ENCODE data around the gene CCDC197.

CCDC197 gene

DNA sequence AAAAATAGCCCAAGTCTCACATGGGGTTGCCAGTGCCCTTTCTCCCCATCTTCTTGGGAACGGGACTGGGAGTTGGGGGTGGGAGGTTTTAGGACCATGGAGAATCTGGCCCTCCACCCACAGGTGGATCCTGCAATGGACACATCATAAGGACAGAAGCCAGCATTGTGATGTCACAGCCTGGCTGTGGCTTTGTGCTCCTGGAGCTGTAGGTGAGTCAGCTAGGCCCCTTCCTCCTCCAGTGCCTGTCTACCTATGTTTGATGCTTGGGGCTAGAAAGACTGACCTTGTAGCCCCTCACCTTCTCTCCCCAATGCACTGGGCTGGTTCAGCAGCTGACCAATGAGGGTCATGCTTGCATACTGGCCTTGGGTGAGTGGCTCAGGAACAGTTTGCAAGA lies at the start of gene CCDC197:
Gene CCDC197 (plus strand): TSS at position 220 of the 400 bp plus-strand sequence. CDS start 831 bp downstream, outside the sequence.
- no peak for DNase-seq (ENCODE audit: low read depth)

DNA sequence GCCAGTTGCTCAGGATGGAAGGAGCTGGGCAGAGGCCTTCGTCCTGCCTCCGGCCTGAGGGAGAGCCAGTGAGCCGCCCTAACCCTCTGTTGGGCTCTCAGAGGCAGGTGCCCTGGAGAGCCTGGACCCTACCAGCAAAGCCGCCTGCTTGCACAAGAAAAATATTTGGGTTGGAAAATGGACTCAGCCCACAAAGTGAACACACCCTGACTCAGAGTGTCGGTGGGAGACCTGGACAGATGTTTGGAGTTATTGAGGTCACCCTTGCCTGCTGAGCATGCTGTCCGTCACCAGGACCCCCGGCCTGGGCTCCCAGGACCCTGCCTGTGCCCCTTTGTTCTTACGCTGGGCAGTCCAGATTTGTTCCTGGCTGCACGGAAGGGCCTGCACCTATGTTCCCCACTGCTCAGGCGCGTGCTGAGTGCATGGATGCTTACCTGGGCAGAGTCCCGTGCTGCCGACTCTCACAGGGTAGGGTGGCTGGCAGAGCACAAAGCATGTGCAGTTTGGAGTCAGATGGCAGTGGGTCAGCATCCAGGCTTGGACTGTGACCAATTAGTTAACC lies 47.5 kb upstream of the CCDC197 start:
- no peak for DNase-seq (ENCODE audit: low read depth)

DNA sequence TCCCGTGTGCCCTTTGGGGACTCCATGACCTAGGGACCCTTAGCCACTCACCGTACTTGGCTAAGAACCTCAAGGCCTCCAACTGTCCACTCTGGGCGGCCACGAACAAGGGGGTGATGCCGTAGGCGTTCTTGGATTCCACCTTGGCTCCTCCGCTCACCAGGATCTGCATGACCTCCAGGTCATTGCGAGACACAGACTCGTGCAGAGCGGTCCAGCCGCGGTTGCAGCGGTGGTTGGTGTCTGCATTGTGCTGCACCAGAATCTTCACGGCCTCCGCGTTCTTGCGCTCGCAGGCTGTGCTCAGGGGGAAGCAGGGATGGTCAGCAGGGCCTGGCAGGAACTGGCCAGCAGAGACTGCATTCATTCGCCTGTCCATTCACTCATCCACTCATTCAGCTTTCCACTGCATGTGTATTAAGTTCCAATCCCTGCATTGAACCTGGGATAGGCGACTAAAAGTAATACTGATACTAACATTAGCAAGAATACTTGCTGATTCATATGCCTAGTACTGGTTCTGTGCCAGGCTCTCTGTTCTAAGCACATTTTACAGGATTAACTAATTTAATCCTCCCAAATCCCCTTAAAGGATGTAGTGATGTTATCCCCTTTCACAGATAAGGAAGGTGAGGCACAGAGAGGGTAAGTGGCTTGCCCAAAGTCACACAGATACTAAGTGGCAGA lies 46.0 kb upstream of the CCDC197 start:
- no peak for DNase-seq (ENCODE audit: low read depth)

DNA sequence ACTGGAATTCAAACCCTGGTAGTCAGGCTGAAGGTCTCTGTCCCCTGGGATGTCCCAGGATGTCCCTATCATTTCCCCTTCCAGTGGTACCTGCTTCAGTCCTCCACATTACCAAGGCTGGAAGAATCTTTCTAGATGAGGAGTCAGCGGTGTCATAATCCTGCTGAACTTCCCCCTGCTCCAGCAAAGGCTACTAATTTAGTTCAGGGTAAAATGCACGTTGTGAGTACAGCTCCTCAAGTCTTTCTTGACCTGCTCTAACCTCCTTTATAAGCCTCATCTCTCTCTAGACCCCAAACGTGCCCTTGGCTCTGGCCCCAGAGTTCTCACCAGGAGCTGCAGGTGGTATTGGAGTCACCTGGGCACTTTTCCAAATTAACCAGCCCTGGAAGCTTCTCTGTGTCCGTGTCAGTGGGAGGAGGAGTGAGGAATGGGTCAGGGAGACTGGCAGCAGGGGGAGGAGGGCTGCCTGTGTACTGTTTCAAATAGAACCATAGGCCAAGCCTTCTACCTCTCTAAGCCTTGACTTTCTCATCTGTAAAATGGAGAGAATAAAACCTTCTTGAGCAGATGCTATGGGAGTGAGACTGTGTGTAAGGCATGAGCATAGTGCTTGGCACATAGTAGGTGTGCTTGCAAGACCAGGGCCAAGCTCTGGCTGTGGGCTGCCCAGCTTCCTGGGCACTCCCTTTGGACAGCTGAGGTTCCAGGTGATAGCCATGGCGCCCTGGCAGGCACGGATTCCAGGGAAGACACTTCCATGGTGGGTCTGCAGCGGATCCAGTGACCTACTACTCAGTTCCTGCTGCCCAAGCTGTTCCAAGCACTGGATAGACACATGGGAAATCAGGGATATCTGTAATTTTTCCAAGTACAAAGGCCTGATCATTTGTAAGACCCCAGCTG lies 45.2 kb upstream of the CCDC197 start:
- DNase-seq (ENCODE audit: low read depth): no peak

DNA sequence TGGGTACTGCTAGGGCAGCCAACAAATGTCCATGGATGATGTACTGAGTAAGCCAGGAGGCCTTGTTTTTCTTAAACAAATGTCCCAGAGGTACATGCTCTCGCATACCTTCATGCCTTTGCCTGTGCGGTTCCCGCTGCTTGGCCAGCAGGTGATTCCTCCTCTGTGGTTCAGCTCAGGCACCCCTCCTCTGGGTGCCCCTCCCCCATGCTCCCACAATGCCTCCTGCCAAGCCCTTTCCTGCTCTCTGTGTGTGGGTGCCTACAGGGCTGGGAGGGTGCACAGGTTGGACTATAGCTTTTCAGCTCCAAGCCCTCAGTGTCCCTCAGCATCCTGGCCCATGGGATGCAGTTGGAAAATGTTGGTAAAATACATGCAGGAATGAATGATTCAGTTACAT lies 44.3 kb upstream of the CCDC197 start:
- DNase-seq (ENCODE audit: low read depth): no peak

DNA sequence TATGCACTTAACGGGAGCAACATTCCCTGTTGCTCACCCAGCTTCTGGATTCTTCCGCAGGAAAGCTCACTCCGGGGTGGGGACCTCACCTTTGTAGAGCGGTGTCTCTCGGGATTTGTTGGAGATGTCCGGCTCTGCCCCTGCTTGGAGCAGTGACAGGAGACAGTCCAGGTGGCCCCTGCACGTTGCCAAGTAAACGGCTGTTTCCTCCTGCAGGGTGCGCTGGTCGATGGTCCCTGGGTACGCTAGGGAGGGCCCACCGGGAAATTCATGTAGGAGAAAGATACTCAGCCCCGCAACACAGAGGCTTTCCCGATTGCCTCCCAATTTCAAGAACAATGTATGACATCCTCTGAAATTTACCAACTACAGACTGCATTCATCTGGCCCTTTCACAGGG lies 43.8 kb upstream of the CCDC197 start:
- DNase-seq (ENCODE audit: low read depth): no peak

DNA sequence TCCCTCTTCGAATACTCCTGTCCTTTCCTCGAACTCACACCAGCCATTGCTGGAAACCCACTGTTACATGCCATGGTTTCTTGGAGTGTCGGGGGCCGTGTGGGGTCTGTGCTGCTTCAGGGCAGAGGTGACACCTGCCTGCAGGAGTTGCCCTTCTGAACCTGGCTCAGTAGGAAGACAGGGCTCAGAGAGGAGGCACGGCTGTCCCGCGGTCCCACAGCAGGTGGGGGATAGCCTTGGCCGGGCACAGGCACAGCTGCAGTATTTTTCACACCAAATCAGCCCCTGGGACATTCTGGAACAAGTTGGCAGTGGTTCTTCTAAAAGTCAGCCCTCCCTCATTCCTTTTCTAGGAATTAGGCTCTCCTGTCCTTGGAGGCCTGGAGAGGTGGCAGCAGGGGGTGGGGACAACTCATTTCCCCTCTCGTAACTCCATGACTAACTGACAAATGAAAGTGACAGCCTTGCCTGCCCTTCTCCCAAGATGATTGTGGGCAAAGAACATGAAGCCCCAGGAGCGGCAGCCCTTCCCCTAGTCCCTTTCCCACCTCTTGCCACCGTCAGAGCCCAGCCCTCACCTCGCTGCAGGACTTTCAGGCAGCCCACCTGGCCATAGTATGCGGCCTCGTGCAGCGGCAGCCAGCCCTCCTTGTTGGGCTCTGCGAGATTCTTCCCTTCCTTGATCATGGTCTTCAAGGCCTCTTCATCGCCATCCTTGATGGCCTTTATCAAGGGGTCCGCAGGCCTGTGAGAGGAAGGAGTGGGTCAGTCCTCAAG lies 43.2 kb upstream of the CCDC197 start:
- no peak for DNase-seq (ENCODE audit: low read depth)

DNA sequence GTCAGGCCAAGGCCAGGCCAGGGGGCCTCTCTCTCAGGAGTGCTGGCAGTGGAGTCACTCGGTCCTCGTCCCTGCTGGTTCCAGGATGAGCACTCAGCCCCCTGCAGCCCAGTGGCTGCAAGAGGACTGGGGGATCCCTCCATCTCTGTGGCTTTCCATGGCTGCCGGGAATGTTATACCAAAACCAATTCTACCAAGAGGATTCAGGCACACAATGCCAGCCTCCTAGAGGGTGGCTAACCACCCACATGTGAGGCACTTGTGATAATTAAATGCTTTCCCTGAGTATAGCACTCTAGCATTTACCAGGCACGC lies 42.6 kb upstream of the CCDC197 start:
- no peak for DNase-seq (ENCODE audit: low read depth)

DNA sequence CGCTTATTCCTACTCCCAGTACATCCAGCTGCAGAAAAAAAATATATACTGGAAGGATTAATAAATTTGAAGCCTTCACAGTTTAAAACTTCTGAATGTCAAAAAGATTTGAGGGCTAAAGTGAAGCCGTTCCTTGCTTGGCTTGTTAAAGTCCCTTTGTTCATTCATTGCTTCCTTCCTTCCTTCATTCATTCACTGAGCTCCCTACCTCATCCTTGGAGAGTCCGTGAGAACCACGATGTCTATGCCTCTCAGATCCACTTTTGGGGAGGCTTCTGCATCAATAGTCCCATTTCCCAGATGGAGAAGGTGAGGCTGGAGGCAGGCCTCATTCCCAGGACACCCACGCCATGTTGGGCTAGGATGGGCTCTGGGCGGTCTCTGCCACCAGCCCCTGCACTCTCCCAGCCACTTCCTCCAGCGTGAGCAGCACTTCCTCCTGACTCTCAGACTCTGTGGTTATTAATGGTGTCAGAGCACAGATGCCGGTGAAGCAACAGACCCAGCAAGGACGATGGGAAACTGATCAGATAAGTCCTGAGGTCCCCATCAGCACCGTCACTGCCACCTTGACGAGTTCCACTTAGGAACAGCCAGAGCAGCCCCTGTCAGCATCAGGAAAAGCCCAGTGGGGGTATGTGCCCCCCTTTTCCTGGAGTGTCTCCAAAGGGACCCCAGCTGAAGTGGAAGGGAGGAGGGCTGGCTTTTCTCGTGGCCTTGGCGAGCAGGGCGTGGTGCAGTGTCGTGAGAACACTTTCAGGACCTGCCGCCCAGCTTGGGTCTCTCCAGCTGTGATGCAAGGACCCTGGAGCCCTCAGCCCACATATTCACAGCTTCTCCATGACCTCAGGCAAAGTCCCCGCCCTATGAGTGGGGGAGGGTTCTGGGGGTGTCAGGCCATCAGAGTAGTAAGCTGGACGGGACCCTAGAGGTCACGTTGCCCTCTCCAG lies 41.9 kb upstream of the CCDC197 start:
- DNase-seq (ENCODE audit: low read depth): no peak

DNA sequence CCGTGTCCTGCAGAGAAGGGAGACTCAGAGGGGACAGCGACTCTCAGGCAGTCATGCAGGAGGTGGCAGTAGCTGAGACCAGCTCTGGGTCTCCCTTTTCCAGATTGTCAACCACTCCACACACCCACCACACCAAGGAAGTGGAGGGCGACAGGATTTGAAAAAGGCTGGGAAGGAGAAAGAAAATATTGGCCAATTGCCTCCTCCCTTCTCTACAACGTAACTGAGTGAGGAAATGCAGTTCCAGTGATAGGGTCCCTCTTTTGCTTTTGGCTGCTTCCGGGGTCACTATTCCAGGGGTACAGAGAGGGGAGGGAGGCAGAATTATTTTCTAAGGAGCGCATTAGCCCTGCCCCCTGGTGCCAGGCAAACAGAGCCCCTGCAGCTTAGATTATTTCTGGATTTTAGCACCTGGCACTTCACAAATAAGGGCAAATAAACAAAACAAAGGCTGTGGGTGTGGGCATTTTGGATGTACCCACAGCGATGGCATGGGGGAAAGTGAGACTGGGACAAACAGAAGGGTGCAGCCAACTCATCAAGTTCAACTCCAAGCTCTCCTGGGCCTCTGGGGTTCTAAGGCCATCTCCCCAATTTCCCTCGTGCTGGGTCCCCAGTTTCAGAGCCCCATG lies 41.1 kb upstream of the CCDC197 start:
- no peak for DNase-seq (ENCODE audit: low read depth)

DNA sequence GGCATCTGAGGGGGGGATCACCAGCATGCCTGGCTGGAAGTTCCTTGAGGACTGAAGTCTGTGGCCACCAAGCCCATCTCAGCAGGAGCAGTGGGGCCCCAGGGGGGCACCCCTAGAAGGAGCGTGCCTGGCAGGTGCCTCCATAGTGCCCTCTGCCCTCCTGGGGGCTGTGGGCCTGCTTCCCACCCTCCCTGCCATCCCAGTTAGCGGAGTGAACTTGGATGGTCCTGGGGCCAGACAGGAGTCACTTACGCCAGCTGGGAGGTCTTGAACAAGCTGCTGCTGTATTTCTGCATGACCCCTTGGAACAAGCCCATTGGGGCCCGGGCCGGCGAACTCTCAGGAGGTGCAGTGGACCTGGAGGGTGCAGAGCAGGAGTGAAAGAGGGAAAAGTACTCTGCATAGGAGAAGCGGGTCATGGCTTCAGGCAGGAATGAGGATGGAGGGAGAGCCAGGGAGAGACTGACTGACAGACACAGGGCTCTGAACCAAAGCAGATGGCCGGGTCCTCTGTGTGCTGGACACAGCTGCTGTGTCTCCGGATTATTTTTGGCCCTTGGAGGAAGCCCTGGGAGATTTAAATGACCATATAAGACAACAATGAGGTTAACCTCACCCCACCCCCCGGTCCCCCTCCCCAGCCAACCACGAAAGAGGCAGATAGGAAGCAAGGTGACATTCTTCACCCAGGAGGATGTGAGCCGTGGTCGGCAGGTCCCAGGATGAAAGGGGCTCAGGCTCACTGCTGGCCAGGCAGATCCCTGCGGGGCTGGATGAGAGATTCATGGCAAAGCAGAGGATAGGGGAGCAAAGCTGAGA lies 40.4 kb upstream of the CCDC197 start:
- DNase-seq (ENCODE audit: low read depth): no peak

DNA sequence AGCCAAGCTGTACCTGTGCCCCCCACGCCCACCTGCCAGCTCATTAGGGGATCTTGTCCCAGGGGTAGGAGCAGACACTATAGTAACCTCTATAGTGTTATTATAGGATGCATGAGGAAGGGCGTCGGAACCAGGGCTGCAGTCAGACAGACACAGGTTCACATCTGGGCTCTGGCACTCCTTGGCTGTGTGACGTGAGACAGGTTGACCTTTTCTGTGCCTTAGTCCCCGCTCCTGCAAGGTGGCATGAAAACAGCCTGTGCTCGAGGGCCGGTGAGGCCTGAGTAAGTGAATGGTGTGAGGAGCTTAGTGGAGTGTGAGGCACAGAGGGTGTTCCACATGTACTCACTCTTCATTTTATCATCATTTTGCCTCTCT lies 39.8 kb upstream of the CCDC197 start:
- DNase-seq (ENCODE audit: low read depth): no peak

DNA sequence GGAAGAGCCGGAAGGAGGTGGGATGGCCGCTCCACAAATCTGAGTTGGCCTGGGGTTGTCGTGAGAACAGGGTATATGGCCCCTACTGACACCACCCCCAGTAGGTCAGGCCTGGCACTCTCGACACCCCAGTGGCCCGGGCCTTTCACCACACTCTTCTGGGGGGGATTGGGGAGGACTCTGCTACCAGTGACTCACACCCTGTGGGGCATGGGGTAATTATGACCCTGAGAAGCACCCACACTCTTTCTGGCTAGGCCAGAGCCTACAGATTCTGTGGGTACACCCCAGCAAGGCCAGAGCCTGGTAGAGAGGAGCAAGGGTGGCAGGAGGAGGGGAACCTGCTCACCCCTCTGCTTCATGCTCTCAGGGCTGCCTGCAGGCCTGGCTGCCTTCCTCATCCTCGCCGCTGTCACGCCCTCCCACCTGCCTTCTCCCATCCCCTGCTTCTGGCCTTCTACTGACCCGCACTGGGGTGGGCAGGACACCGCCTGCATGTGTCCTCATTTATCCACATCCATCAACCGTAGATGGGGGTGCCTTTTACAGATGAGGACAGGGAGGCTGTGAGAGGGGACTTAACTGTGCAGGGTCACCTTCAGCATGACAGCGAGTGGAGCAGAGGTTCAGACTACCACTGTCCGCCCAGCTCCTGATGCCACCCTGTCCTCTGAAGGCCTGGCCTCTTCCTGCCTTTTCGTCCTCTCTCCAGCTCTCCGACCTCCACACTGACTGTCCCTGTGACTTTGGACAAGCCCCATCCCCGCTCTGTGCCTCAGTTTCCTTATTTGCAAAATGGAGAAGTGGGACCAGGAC lies 39.1 kb upstream of the CCDC197 start:
- no peak for DNase-seq (ENCODE audit: low read depth)

DNA sequence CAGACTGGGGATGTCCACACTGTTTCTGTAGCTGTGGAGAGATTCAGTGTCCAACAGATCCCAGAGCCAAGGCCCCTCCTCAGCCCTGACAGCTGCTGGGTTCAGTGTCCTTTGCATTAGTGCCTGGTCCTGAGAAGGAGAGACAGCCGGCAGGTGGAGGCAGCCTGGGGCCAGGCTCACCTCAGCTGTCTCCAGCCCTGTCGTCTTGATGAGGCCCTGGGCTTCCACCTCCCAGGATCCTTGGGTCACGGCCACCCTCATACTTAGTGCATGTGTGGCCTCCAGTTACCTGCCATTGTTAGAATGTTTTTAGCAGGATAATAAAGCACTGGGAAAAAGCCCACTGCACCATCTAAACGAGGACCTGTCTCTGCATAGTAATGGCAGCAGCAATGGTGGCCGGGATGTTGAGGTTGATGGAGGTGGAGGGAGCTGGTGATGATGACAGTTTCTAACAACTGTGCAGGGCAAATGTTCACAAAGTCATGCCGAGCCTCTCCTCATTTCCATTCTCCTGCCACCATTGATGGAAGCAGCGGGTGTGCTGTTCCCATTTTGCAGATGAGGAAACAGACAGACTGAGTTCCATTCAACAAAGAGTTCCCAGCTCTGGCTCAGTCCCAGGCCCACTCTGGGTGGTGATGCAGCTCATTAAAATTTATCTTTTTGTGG lies 38.4 kb upstream of the CCDC197 start:
- DNase-seq (ENCODE audit: low read depth): no peak

DNA sequence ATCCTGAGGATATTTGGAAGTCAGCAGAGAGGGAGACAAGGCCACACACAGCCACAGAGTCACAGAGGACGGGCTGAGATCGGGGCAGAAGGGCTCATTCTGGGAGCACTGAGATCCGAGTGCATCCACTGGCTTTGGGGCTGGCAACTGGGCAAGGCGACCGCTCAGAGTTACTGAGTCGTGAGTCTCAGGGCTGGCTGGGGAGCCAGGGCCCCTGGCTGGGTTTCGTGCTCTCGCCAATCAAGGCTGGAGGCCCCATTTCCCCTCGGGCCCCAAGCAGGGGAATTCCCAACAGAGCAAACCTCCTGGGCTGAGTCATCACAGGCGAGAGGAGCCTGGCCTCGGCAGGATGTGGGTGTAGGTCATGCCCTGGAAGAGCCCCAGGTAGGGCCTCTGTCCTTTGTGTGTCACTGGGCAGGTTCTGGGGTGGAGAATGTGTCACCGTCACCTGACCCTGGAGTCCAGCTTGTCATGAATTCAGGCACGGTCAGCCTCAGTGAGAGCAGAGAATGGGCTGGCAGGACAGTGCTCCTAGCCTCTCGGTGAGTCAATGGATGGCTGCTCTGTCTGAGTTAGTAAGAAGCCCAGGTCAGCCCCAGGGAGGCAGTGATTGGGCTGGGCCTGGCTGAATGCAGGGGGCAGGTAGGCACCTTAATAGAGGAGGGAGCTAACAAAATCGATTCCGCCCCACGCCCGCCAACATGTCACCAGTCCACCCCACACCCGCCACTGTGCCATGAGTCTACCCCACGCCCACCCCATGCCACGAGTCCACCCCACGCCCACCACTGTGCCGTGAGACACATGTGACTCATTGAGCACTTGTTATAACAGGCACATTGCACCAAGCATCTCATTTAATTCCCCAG lies 37.6 kb upstream of the CCDC197 start:
- DNase-seq (ENCODE audit: low read depth): peak; percentile 84

DNA sequence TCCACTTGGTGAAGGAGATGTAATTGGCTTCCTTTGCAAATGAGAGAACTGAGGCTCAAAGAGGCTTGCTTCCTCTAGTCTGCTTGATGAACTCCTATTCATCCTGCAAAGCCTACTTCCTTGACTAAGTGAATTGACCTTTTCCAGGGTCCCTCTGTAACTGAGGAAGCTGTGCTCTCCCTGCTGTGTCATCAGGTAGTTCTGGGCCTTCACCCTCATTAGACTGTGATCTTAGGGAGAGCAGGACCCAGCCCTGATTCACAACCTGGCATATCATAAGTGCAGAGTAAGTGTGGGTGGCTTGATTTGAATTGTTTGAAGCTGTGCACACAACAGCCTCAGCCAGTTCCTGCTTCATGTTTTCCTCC lies 37.0 kb upstream of the CCDC197 start:
- DNase-seq (ENCODE audit: low read depth): no peak

DNA sequence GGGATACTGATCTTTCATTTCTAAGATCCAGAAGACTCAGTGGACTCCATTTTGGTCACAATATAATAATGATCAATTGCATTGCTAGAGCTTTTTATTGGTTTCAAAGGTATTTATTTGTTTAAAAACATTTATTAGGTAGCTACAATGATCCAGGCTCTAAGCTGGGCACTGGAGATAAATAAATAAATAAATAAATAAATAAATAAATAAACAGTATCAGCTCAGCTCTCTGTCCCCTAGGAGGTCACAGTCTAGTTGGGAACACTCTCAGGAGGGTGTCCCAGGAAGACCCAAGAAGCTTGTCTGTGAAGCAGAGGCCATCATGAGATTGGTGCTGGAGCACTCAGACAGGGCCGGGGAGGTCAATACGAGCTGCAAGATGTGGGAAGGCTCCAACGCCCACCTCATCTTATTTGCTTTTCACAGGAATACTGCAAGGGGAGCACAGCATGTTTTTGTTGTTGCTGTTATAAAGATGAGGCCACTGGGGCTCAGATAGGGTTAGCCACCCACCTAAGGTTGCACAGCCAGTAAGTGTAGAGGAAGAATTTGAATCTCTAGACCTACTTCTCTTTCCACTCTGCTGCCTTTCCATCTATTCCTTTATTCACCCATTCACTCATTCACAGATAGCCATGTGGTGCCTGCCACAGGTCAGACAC lies 36.2 kb upstream of the CCDC197 start:
- no peak for DNase-seq (ENCODE audit: low read depth)
